HG03108 (cell line): ENCODE measurements around the gene PKD1.
"Not testable (repeated sequence)": the region's sequence is repeated elsewhere in the genome, so short reads cannot be mapped to it uniquely, and the experiment has no call there.

Experiments
- ATAC-seq: cut with Tn5 transposase; IDR thresholded peaks from one replicate; pipeline ENCODE4 v1.9.1; 2021; ENCODE audit warnings: moderate library complexity; ENCODE audit not compliant: unreplicated experiment

Gene PKD1

DNA sequence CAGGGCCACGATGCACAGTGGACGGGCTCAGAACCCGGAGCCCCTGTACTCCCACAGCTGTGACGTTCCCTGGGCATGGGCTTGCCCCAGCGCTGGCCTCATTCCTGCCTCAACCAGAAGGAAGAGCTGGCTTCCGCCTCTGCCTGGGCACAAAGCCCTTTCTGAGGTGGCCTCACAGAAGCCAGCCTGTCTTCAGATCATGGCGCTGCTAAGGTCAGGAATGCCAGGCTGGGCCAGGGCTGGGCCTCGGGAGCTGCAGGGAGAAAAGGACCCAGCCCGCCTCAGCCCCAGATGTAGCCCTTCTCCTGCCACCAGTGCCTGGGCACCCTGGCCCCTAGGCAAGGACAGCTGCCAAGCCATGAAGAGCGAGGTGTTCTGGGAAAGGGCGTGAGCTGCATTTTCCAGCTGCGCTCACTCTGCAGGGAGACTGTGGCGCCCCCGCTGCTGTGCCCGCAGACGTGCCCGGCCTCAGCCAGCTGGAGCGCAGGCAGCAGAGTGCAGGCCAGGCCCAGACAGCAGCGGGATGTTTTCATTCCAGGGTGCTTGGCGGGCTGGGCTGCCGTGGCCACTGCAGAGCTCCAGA lies 9.4 kb downstream of the PKD1 start:
- not testable (repeated sequence) for ATAC-seq

DNA sequence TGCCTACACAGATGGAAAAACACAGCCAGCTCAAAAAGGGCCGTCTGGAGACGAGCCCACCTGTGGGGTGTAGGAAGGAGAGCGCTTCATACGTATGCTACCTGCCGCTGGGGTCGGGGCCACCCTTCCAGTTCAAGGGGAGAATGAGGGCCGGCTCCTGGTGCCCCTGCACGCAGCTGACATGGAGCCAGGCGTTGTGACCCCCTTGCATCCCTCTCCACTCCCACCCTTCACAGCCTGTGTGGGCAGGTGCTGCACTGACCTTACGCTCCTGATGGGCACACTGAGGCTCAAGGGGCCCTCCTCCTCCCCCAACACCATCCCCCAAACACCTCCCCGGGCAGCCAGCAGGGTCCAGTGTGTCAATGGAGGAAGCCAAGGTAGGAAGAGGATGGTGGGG lies 10.1 kb downstream of the PKD1 start:
- ATAC-seq = not testable (repeated sequence)

DNA sequence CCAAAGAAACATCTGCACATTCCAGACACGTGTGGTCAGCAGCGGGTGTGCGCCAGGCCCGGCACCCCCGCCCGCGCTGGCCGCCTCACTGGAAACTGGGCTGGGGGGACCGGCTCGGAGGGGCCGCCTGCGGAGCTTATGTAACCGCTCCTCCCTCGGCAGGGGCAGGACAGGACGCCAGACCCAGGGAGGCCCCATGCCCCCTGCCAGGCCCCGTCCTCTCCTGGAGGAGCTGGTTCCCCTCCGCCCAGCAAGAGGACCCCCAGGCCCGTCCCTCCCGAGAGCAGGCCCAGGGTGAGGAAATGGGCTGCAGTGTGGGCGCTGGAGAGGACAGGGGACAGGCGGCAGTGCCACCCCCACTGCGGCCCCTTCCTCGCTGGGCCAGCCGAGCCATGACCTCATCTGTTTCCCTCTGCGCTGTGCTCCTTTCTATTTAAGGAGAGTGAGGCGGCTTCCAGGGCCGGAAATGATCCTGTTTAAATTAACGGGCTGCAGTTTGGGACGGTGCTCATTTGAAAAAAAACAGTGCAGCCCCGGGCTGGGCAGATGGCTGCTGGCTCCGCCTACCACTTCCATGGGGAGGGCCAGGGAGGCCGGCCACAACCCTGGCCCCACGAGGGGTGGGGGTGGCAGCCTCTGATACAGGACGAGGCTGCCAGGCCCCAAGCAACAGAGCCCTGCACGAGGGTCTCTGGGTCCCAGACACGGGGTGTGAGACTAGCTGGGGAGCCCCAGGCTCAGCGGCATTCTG lies 10.8 kb downstream of the PKD1 start:
- ATAC-seq = not testable (repeated sequence)

DNA sequence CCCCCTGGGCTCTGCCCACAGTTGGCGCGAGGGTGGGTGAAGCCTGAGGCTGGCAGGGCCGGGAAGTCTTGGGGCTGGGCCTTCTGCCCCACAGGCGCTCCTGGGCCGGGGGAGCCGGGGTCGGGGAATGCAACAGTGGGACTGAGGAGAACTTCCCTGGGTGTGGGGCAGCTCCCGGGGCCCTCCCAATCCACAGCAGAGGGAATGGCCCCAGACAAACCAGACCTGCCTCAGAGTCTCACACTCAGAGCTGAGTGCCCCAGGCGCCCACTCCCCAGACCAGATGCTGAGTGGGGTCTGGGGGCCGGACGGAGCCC lies 11.4 kb downstream of the PKD1 start:
- not testable (repeated sequence) for ATAC-seq

DNA sequence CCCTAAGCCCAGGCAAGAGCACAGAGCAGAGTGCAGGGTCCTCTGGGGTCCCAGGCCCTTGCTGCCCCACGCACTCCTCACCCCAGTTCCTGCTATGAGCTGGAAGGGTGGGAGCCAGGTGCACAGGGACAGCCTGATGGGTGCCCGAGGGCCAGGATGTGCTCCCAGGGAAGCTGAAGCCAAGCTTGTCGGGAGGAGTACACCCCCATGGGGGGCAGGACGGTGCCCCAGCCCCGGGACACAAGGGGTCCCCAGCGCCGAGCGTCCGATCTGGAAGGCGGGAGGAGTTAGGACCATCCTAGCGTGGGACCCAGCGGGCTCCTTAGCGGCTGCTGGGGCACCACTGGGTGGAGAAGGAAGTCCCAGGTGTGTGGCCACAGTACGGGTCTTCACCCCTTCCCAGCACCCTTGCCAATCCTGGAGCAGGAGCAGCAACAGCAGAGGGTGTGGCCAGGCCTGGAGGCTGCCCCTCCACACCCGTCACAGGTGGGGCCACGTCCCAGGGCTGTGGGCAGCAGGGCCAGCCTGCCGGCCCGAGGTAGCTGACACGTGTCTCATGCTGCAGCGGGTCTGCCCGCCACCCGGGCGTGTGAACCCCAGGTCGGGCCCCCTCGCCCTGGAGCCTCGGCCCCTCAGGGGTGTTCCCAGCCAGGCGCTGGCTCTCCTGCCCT lies 11.9 kb downstream of the PKD1 start:
- not testable (repeated sequence) for ATAC-seq

DNA sequence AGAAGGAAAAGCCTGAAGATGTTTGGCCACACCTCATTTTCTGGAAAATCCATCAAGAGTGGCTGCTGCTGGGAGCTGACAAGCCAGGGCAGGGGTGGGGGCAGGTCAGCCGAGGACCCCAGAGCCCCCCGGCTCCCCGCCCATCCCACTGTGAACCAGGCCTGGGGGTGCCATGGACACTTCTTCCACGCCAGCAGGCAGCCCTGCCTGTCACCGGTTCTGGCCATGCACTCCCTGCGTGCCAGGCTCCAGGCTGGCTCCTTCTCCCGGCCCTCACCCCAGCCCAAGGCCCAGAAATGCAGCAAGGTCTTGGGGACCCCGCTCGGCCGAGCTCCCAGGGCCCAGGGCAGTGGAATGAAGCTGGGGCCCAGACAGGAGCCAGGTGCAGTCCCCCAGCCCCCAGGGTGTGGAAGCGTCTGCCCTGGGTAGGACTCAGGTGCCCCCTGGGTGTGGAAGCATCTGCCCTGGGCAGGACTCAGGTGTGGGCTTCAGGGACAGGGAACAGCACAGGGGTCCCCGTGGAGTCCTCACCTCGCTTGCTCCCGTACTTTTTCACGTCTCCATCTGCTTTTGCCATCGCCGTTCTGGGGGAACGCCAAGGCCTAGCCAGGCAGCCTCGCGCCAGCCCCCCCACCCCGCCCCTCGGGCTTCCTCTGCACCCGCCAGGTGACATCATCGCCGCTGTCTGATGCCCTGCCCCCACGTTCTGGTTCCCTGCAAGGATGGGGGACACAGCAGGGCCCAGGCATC lies 12.6 kb downstream of the PKD1 start:
- not testable (repeated sequence) for ATAC-seq

DNA sequence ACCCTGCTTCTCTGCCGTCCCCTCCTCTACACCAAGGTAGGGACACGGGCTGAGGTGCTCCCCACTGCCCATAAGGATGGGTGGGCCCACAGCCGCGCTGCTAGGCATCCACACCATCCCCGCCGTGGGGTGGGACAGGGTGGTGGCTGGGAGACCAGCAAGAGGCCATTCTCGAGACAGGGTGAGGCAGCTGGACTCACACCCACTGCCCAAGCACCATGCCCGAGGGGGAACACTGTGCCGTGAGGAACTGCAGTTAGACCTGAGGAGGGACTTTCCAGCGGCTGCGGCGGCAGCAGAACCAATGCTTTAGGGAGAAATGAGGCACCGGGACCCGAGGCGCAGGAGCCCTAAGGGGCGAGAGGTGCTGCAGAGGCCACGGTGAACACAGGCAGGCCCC lies 13.3 kb downstream of the PKD1 start:
- no peak for ATAC-seq

DNA sequence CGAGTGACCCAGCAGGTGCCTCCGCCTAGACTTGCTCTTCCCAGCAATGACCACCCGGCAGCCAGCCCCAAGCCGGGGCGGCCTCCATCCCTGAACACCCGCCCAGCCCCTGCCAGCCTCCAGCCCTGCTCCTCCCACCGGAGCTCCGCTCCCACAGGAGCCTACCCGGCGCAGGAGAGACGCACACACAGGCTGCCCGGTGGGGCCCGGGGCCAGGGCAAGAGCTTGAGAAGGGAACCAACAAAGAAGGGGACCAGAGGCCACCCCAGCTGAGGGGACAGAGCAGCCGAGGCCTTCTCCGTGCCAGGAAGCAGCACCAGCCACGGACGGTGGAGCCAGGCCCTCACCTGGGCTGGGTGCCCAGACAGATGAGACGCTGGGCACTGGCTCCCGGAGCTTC lies 13.8 kb downstream of the PKD1 start:
- no peak for ATAC-seq

DNA sequence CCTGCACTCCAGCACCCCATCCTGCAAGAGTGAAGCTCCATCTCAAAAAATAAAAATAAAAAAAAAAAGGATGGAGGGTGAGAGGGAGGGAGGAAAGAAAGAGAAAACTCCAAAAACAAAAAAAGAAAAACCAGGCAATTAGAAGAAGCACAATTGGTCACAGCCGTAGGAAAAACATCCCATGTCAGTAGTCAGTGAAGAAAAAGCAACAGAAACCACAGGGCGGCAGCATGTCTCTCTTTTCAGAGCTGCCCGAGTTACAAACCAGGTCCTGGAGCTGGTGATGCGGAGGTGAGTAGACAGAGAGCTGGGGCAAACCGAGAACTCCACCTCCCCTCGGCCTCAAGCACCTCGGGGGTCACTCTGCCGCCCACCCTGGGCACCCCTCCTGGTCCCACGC lies 14.4 kb downstream of the PKD1 start:
- not testable (repeated sequence) for ATAC-seq

DNA sequence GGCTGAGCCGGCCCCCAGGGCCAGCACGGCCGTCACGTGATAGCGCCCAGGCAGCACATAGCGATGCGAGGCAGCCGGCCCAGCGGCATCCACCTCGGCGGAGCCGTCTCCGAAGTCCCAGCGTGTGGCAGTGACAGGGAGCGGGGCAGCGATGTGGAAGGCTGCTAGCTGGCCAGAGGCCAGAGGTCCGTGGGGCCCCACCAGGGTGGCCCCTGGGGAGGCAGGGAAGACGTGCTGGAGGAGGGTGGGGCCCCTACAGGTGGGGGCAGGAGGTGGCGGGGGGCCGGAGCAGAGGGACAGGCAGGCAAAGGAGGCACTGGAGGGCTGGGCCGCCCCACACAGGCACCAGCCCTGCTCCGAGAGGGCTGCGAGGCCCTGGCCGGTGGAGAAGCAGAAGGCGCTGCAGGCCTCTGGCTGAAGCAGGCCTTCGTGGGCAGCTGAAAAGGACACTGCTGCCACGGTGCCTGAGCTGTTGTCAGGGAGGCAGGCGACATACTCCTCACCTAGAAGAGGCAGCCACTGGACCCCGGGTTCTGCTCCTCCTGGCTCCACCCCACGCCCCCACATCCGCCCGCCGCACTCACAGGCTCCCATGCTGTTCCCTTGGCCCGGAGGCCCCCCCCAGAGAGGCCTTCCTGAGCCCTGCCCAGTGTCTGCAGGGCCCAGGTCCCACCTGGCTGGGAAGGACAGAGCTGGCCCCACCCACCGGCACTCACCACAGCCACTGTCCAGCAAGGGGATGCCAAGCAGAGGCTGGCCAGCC lies 17.6 kb downstream of the PKD1 start:
- ATAC-seq = not testable (repeated sequence)

DNA sequence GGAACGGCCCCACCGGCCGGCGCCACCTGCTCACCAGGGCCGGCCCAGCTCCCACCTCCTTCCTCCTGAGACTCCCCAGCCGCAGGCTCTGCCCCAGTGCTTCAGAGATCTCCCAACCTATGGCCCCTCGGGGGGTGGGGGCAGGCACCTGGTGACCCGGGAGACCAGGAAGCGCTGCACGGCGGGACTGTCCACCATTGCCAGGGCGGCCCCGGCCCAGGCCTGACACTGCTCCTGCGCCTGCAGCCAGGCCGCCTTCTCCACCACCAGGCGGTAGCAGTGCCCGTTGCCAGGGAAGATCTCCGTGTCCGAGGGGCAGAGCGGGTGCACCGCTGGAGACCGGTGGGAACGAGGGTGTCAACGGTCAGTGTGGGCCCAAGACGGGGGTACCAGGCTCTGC lies 18.4 kb downstream of the PKD1 start:
- not testable (repeated sequence) for ATAC-seq

DNA sequence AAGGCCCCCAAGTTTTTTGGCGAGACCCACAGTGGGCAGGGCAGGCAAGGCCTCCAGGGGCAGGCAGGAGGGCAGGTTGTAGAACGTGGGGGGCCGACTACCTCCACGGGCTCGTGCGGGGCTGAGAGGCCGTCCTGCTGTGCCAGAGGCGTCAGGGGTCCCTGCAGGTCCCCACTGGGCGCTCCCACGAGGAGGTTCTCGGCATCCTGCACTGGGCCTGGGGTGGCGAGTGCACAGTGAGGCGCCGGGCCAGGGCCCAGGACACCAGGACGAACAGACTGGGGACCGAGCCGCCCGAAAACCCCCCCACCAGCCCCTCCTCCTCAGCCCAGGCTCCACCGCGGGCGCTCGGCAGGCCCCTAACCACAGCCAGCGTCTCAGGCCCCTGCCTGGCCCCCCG lies 19.3 kb downstream of the PKD1 start:
- ATAC-seq = not testable (repeated sequence)

DNA sequence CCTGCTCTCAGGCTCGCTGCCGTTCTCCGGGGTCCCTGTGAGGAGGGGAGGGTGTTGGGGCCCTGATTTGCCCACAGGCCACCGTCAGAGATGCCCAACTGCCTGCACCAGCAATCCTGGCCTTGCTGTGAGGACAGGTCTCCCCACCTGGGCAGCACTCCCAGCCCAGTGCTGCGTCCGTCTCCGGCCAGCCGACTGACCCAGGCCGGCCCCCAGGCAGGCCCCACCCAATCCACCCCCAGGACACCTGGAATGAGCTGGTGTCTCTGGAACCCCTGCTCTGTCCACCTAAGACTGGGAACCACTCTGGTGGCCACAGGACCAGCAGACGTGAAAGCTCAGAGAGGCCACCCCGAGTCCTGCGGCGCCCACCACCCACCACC lies 20.1 kb downstream of the PKD1 start:
- ATAC-seq = no peak

DNA sequence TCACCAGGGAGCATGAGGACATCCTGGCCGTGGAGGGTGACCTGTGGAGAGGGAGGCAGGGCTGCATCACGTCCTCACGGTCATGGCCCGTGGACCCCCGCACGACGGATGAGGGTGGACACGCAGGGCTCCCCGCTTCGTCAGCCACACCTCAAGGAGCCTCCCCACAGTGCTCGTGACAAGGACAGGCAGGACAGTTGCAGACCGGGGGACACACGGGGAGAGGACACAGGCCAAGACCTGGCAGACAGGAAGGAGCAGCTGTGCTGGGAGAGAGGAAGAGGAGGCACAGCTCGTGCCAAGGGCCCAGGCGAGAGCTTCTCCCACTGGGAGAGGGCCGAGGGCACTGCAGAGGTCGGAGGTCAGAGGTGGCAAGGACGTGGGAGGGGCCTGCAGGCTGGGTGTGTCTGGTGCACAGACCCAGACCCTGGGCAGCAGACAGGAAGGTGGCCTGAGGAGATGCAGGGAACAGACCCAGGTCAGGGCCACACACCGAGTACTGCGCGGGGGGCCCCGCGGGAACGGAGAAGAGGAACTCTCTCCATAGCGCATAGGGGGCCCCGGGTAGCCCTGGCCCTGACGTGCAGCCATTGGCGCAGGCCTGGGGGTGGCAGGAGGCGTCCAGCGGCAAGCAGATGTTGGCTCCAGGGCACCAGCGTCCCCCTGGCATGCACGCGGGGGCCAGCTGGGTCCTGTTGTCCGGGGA lies 20.7 kb downstream of the PKD1 start:
- not testable (repeated sequence) for ATAC-seq

DNA sequence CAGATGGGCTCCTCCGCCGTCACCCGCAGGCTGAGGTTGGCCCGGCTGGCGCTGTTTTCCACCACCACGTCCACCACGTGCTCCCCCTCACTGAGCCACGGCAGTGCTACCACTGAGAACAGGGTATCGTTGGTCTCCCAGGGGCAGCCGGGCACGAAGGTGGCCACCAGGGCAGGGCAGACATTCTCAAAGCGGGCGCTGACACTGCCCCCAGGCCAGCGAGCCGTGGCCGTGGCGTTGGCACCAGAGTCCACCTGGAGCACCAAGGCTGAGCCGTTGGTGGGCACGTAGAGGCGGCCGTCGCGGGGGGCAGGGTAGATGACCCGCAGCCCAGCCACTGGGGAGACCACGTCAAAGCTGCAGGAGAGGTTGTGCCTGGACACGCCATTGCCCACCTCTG lies 21.5 kb downstream of the PKD1 start:
- ATAC-seq = not testable (repeated sequence)

DNA sequence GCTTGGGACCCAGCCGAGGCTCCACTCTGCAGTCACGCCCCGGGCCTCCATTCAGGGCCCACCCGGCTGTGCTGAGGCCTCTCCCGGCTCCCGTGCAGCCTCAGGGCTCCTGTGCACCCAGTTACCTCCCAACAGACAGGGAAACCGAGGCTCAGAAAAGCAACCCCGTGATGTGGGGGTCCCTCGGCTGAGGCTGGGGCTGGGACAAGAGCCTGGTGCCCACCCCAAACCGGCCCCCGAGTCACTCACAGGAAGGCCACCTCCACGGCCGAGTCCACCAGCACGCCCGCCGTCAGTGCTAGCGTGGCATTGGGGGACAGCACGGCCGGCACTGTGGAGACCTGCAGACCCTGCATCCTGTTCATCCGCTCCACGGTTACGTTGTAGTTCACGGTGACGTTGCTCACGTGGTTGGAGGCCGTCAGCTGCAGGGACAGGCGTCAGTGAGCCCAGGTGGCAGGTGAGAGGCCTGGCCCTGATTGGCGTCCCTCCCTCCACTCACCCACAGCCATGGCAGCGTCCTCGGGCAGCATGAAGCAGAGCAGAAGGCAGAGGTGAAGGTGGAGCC lies 23.1 kb downstream of the PKD1 start:
- not testable (repeated sequence) for ATAC-seq

DNA sequence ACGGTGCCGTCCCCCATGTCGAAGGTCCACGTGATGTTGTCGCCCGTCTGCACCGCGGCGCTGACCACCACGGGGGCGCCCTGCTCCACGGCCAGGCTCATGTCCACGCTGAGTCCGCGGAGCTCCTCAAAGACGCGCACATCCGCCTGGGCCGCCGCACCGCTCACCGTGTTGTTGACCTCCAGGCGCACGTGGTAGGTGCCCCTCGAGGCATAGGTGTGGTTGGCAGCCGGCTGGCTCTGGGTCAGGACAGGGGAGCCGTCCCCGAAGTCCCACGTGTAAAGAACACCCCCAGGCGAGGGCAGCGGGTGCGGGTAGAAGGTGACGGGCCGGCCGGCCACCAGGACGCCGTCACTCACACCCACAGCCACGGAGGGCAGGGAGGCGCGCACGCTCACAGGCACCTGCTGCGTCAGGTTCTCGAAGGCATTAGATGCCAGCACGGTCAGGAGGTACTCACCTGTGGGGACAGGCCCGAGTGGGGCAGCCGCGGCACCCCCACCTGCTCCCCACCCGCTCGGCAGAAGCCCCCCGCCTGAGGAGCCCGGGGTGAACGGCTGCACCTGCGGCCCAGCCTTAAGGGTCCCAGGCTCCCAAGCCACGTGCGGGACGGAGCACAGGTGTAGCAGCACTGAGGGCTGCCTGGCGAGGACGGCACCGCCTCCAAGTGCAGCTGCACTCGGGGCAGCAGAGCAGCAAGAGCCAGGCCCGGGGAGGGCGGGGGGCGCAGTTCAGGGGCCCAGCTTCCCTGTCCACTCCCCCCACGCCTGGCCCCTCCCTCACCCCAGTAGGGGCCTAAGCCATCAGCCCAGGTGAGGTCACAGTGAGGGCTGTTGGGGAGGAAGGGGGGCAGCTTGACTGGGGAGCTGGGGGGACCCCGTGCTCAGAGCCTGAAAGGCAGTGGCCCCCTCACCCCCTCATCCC lies 24.0 kb downstream of the PKD1 start:
- ATAC-seq = not testable (repeated sequence)

DNA sequence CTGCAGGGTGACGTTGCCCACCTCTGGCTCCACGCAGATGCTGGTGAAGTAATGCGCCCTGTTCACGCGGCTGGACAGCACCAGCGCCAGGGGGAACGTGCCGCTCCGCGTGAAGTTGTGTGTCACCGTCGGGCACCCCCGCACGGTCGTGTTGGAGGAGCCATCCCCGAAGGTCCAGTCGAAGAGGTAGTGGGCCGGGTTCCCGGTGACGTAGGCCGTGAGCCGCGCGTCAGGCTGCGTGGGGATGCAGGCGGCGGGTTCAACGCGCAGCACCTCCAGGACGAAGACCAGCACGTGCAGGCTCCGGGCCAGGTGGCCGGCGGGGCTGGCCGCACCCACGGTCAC lies 24.7 kb downstream of the PKD1 start:
- not testable (repeated sequence) for ATAC-seq
